Endothelial cell of hepatic sinusoid (primary cell): Measurements from ENCODE around the gene PDZRN4.
"Not testable (repeated sequence)": the region's sequence is repeated elsewhere in the genome, so short reads cannot be mapped to it uniquely, and the experiment has no call there.

Source experiments
- in situ Hi-C: cut with HindIII; loops from 2 replicates; pipeline ENCODE4 v1.10.0; 2017; ENCODE audit warnings: low sequenced_read_pairs

The PDZRN4 gene

GRCh38 chr12:41213107-41213506, 25.0 kb downstream of the PDZRN4 start:
- in situ Hi-C loops, result no loop called here

DNA sequence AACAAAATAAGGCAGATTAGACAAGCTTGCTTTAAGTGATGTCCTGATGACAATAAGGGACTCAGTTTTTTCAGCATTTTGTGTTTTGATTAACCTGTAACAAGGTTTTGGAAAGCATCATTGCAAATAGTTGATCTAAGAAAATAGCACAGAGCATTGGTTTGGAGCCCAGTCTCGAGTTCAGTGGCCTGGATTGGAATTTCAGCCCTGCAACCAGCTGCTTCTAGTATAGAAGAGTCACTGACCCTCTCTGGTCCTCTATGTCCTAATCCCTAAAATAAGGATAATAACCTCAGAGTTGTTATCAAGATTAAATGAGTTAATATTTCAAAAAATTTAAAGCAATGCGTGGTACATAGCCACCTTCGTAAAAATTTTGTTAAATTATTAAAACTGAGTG, 25.5 kb downstream of the PDZRN4 start:
- in situ Hi-C loops, result no loop called here

DNA sequence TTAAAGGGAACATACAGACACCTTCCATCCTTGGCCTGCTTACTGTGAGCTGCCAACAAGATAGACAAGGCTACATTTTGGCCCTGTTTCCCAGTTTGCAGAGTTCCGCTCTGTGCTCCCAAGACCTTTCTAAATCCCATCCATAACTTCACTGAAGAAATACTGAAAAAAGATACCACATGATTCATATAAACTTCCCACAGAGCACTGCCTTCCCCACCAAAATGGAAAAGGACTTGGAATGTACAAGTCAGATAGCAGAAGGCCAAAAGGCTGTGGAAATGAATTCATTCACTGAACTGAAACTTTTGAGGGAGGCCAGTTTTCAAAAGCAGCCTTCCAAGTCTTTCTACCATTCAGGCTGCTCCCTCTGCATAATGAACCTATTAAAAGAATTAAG, 29.6 kb downstream of the PDZRN4 start:
- in situ Hi-C loops, result no loop called here

DNA sequence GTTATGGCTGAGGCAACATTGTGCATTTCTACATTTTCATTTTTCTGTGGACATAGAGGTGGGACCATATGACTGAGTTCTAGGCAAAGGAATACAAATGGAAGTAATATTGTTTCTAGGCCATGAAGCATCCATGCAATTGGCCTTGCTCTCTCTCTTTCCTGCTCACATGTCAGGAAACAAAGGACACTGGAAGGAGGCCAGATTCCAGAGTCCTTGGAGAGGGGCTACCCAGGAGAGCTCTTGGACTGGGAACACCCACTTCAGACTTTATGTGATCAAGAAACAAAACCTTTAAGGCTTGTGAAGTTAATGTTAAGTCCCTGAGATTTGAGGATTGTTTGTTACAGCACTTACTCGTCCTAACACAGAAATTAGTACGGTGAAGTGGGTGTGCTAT, 32.8 kb downstream of the PDZRN4 start:
- in situ Hi-C loops, result no loop called here

- in situ Hi-C loops, result no loop called here
These were observed 33.4 kb downstream of the PDZRN4 start for GRCh38 chr12:41221491-41221890.

GRCh38 chr12:41223600-41223999, 35.5 kb downstream of the PDZRN4 start:
- in situ Hi-C loops, result no loop called here

- in situ Hi-C loops, result no loop called here
These were observed 35.9 kb downstream of the PDZRN4 start for GRCh38 chr12:41224066-41224465.

- in situ Hi-C loops, result loop anchor here (5.0 kb wide), 1 partner anchor 98 kb away; no protein-coding TSS in a partner anchor
These were observed 37.1 kb downstream of the PDZRN4 start for GRCh38 chr12:41225179-41225578.

- in situ Hi-C loops, result loop anchor here (5.0 kb wide), 1 partner anchor 101 kb away; no protein-coding TSS in a partner anchor
These were observed 40.1 kb downstream of the PDZRN4 start for GRCh38 chr12:41228066-41228820.

DNA sequence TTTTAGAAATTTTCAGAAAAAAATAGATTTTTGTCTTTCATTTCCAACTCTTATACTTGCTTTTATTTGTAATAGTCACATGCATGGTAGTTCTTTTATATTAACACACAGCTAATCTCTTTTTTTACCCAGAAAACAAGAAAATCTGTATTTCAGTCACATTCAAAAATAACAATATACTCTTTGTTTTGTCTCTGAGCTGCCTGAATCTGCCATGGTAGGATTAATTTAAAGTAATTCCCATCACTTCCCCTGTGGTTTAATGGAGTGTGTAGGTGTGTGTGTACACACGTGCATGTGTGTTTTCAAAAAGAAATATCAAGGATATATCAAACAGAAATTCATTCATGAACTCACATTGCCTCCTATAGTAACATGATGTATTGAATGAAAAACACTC, 42.6 kb downstream of the PDZRN4 start:
- in situ Hi-C loops, result no loop called here

- in situ Hi-C loops, result no loop called here
These were observed 46.6 kb downstream of the PDZRN4 start for GRCh38 chr12:41234692-41235091.

- in situ Hi-C loops, result no loop called here
These were observed 54.5 kb downstream of the PDZRN4 start for GRCh38 chr12:41242603-41243002.

- in situ Hi-C loops, result no loop called here
These were observed 60.3 kb downstream of the PDZRN4 start for GRCh38 chr12:41248391-41248790.

DNA sequence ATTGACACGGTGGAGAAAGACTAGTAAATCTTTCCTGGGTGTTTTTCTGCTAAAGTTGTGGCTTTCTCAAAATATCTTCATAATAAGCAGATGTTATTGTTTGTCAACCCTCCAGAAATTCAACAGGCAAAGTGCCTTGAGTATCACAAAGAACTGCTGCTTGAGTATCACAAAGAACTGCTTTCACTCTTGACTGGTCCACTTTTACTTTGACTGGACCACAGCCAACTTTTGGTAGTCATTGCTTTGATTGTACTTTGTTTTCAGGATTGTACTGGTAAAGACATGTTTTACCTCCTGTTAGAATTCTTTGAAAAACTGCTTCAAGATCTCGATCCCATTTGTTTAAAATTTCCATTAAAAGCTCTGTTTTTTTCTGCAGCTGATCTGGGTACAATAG, 62.6 kb downstream of the PDZRN4 start:
- in situ Hi-C loops, result no loop called here

DNA sequence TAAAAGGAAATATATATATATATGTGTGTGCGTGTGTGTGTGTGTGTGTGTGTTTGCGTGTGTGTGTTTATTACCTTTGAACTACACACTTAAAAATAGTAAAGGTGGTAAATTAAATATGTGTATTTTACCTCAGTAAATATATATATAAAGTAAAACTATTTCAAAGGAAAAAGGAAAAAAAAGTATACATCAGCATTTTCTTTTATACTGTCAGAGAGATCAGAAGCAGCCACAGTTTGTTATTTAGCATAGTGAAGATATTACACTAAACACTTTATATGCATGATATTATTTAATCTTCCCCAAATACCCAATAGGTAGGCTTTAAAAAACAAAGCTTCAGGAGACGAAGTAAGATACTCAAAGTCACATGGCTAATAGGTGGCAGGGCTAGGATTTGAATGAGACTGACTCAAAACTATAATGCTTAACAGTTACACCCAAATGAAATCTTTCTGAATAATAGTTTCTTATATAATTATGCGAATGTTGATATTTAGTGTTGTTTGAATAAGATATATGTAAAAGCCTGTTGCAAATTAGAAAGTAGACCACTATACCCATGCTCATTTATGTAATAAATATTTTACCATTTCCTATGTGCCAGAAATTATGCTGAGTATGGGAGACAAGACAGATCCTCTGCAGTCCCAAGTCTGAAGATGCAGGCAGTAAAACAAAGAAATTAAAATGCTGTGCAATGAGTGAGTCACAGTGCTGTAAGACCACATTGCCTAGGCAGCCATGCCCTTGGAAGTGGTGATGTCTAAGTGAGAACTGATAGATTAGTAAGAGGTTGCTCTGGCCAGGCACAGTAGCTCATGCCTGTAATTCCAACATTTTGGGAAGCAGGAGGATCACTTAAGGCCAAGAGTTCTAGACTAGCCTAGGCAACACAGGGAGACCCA, 66.1 kb downstream of the PDZRN4 start:
- in situ Hi-C loops, result no loop called here

GRCh38 chr12:41263196-41263595, 75.1 kb downstream of the PDZRN4 start:
- in situ Hi-C loops, result not testable (repeated sequence)

GRCh38 chr12:41264281-41264680, 76.2 kb downstream of the PDZRN4 start:
- in situ Hi-C loops, result no loop called here

- in situ Hi-C loops, result no loop called here
These were observed 80.9 kb downstream of the PDZRN4 start for GRCh38 chr12:41269056-41269455.

DNA sequence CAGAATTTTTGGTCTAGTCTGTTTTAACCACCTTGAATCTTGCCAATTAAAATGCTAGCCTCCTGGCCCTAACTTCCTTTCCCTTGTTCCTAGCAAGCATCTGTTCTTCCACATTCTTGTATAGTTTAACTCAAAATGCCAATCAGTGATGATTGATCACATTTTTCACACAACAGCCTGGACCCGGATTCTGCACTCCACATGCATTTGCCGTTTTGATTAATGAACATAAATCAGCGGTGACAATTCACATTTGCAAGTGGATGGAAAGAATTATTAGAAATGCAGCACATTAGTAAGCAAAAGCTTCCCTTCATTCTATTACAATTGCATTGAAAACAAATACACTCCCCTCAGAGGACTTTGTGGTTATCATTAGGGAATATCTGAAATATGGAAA, 83.4 kb downstream of the PDZRN4 start:
- in situ Hi-C loops, result no loop called here

DNA sequence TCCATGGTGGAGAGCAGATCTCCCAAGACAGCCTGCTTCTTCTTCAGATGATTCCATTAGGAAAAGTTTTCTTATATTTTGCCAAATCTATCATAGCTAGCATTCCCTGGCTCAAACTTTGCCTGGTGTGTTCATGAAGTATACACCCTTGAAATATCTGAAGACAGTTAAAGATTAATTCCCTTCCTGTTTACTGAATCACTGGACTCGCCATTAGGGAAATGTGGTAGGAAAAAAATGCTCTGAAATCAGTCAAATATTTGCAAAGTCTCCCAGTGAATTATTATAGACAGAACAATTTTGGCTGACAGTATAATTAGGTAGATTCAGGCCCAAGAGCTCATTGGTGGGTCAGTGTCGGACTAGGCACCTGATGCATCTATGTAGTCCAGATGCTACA, 86.5 kb downstream of the PDZRN4 start:
- in situ Hi-C loops, result no loop called here

DNA sequence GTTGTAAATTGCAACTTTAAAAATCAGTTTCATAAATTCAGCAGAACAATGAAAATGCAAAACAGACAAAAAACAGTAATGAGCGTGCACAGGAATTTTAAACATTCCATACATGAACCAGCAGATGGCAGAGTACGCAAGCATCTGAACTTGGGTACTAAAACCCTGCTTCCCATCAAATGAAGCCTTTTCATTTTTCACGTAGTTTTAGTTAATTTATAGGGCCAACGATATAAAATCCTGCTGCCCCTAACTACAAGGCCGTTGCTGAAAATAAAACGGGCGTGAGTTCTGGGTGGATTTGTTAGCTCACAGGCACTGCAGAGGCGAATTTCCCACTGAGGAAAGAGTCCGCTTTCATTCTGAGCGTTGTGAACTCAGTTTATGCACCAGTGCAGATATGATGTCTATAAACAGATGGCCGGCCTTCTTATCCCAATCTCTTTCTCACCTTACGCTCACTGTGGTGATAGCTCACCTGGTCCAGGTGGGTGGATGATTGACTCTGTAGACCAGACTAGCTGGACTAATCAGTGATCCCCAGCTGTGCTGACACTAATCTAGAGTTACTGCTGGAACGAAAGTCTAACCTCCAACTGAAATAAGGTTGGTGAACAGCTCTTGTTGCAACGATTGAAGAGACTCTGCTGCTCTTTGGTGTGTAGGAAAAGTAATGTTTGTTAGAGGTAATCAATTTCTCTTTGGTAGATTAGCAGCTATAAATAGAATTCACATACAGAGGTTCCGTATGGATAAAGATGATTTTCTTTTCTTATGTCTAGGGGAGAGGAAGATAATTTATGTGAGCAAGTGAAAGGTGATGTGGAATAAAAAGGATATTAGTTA, 89.2 kb downstream of the PDZRN4 start:
- in situ Hi-C loops, result no loop called here
